Vagina (tissue), 2 donors: ENCODE data around the gene SSBP4.

Experiments used
- CTCF ChIP-seq, 3 experiments: fragments of 450-650 bp in 2 of 3; fragments of 200-600 bp in 1 of 3; sonication (generic) in 1 of 3; IDR thresholded peaks; one replicate each; pipeline ENCODE4 v1.5.1; 2017 to 2019; ENCODE audit warnings: antibody characterized with exemption in 3 of 3, mild to moderate bottlenecking in 2 of 3, moderate library complexity in 2 of 3
- POLR2A ChIP-seq, 2 donors: fragments of 450-650 bp; IDR thresholded peaks; one replicate each; pipeline ENCODE4 v1.6.1; 2017; ENCODE audit warnings: antibody characterized with exemption in 2 of 2, mild to moderate bottlenecking in 2 of 2, moderate library complexity in 2 of 2

DNA sequence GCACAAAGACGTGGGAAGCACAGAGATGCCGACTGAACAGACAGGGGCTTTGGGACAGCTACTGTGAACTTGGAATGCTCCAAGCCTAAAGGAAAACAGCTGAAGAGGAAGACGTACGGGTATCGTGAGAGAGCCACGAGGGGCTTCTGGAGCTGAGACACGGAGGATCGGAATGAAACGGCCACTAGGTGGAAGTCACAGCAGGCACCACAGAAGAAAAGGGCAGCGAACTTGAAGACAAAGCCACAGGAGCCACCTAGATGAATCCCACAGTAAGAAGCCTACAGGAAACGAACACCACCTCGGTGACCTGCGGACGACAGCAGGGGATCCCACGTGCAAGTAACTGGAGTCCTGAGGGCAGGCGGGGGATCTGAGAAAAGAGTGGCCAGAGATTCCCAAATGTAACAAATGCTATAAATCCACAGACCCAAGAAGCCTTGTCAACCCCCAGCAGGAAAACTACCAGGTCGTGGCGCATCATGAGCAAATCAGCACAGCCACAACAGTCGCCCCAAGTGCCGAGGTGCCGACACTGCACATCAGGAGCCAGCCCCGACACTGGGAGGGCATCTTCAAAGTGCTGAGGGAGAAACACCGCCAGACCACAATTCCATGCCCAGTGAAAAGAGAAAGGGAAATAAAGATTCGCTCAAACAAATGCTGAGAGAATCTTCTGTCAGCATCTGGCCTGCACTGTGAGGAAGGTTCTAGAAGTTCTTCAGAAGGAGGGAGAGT, 58.0 kb downstream of the SSBP4 start:
- TF ChIP-seq CTCF (IDR thresholded peaks at IDR 0.05) (no peak), POLR2A (IDR thresholded peaks at IDR 0.05) (no peak)
